ENCODE data around the gene FGFBP1. TPM values are rescaled to one million over a fixed set of nuclear protein-coding genes. Genes with fewer than 3 reads are reported as not detected.
"Not testable (repeated sequence)": the region's sequence is repeated elsewhere in the genome, so short reads cannot be mapped to it uniquely, and the experiment has no call there.

FGFBP1 gene
- total RNA-seq, 1 donor: not detected

DNA sequence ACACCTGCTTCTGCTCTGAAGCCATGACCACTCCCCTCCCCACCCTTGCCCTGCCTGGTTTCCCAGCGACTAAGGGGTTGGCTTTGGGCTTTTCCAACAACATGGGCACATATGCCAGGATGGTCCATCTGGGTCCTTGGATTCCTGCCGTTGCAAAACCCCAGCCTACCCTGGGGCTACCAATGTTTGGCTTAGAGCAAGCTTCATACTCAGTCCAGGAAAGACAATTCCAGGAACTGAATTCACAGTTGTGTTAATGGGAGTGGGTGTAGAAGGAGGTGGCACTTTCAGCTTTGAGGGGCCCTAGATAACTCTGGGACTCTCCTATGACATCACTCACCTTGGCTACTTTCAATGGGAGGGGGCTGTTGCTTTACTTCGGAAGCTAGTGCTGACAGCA is 9.0 kb downstream of the FGFBP1 start:
- H3K27me3 ChIP-seq (ENCODE audit: insufficient read depth, low read length): no peaks in the 10 kb centered on the region
- no peaks in the 10 kb centered on the region for H3K4me1 ChIP-seq (ENCODE audit: insufficient read depth, low read length)
- H3K9me3 ChIP-seq (ENCODE audit: low read depth, low read length): no peaks in the 10 kb centered on the region
- H3K4me3 ChIP-seq (ENCODE audit: low read length): no peak overlapping the region

DNA sequence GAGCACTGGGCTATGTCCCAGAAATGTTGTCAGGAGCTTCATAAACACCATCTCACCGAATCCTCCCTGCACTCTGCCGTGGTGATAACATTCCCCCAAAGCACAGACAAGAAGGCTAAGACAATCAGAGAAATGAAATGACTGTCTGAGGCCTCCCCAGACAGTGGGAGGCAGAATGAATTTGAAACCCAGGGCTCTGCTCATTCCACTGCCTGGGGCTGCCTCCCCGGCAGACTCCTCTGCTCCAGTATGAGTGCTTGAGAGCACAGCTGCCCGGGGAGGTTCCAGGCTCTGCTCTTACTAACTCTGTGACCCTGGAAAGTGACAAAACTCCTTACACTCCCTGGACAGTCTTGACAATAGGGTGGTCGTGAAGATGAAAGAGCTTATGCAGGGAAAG is 9.7 kb downstream of the FGFBP1 start:
- Histone ChIP-seq H3K27me3 (ENCODE audit: insufficient read depth, low read length) (no peaks in the 10 kb centered on the region), H3K9me3 (ENCODE audit: low read depth, low read length) (no peaks in the 10 kb centered on the region), H3K4me3 (ENCODE audit: low read length) (no peak overlapping the region), H3K4me1 (ENCODE audit: insufficient read depth, low read length) (no peaks in the 10 kb centered on the region)

DNA sequence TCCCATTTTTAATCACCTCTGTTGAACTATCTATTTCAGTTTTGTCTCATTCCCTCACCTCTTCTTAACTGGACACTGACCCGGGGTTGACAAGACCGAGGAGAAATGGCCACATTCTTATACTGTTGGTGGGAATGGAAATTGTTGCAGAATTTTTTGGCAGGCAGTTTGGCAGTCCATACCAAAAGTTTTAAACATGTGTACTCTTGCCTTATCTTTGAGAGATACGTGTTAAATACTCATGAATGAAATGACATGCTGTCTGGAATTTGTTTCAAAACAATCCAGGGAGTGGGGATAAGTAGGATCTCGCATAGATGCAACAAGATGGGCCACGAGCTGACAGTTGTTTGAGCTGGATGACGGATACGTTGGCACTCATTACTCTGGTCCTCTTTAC is 12.1 kb downstream of the FGFBP1 start:
- Histone ChIP-seq H3K27me3 (ENCODE audit: insufficient read depth, low read length) (no peaks in the 10 kb centered on the region), H3K9me3 (ENCODE audit: low read depth, low read length) (no peaks in the 10 kb centered on the region), H3K4me1 (ENCODE audit: insufficient read depth, low read length) (no peaks in the 10 kb centered on the region), H3K4me3 (ENCODE audit: low read length) (no peak overlapping the region)

DNA sequence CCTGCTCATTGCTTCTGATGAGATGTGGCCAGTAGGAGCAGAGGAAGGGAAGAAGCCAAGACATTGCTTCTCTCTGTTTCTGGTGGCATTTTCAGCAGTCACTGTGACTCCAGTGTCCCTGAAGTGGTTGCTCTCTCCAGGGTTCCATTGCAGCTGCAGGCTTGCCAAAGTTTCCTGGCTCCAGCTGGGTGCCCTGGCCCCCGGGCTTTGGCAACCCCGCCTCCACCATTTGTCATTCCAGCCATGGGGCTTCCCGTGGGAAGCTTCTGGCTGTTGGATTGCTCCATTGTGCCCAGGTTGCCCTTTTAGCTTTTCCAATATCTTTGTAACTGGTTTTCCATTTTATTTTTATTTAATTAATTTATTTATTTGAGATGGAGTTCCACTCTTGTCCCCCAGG is 12.7 kb downstream of the FGFBP1 start:
- no peaks in the 10 kb centered on the region for H3K4me1 ChIP-seq (ENCODE audit: insufficient read depth, low read length)

DNA sequence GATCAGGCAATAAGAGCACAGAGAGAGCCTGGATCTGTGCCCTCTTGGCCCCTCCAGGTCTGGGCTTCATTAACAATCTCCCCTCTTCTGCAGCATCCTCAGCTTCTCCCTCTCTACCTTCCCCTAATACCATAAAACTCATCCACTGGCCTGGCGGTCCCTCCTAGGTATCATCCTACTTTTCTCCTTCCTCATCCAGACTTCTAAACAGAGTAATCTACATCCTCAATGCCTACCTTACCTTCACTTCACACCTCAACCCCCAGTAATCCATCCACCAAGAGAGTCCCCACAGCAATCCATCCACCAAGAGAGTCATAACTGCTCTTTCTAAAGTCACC is 17.0 kb downstream of the FGFBP1 start:
- Histone ChIP-seq H3K4me1 (ENCODE audit: insufficient read depth, low read length) (no peaks in the 10 kb centered on the region), H3K27me3 (ENCODE audit: insufficient read depth, low read length) (peaks cover 3% of the 10 kb centered on the region), H3K9me3 (ENCODE audit: low read depth, low read length) (no peaks in the 10 kb centered on the region), H3K4me3 (ENCODE audit: low read length) (no peak overlapping the region)

More for the DNA sequence above, 12.7 kb downstream of the FGFBP1 start:
- Histone ChIP-seq H3K9me3 (ENCODE audit: low read depth, low read length) (no peaks in the 10 kb centered on the region), H3K4me3 (ENCODE audit: low read length) (no peak overlapping the region), H3K27me3 (ENCODE audit: insufficient read depth, low read length) (no peaks in the 10 kb centered on the region)

DNA sequence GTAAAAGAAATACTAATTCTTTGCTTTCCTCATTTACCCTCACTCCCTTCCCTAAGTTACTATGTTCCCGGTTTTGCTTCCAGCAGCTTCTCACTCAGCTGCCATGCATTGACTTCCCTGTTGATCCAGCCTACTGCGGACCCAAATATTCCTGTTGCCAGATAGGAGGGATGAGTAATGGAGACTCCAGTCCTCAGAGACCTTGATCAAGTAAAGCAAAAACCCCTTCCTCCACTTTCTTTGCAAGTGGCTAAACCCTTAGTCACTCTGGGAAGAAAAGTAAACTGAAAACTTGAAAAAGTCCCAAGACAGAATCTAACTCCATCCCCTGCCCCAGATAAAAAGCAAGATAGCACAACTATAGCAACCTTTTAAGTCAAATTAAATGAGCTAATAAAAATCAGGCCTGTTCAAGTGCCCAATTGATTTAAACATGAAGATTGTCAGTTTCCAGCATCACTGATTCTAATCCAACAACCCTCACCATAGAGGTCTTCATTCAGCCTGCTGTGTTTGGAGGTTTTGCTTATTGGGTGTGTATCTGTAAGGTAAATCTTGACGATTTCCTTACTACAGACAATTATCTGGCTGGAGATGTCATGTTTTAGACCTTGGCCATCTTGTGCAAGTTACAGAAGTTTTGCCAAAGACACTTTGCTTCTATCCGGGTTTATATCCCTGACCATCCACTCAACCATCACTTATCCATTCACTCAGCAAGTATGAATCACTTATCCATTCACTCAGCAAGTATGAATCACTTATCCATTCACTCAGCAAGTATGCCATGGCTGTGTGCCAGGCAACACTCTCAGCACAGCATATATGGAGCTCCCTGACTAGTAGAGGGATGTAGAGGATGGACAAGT is 17.6 kb downstream of the FGFBP1 start:
- H3K9me3 ChIP-seq (ENCODE audit: low read depth, low read length): no peaks in the 10 kb centered on the region
- H3K27me3 ChIP-seq (ENCODE audit: insufficient read depth, low read length): peaks cover 3% of the 10 kb centered on the region
- H3K4me3 ChIP-seq (ENCODE audit: low read length): no peak overlapping the region
- no peaks in the 10 kb centered on the region for H3K4me1 ChIP-seq (ENCODE audit: insufficient read depth, low read length)

DNA sequence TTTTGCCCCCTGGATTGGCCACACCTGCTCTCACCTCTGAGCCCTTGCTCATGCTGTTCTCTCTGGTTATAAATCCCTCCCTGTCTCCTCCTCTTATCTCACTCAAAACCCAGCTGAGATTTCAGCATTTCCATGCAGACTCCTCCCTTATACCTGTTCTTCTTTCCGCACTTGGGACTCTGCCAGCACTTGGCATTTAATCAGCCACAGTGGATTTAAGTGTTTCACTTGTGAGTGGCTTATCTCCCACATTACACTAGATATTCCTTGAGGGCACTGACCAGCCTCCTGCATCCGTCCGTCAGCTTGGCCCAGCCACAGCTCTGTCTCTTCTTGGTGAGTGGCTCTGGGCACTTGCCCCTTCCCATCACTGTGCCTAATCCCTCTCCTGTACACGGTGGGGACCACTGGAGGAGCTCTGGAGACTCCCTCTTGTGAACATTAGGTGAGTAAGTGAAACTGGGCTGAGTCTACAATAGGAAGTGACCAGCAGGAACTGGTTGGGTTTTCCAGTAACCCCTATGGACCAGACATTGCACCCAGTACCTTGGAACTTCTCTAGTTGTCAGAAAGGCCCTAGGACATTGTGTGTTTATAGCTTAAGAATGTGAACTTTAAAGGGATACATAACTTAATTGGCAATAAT is 19.9 kb downstream of the FGFBP1 start:
- H3K4me1 ChIP-seq (ENCODE audit: insufficient read depth, low read length): no peaks in the 10 kb centered on the region
- no peak overlapping the region for H3K4me3 ChIP-seq (ENCODE audit: low read length)
- peaks cover 3% of the 10 kb centered on the region for H3K27me3 ChIP-seq (ENCODE audit: insufficient read depth, low read length)
- no peaks in the 10 kb centered on the region for H3K9me3 ChIP-seq (ENCODE audit: low read depth, low read length)

DNA sequence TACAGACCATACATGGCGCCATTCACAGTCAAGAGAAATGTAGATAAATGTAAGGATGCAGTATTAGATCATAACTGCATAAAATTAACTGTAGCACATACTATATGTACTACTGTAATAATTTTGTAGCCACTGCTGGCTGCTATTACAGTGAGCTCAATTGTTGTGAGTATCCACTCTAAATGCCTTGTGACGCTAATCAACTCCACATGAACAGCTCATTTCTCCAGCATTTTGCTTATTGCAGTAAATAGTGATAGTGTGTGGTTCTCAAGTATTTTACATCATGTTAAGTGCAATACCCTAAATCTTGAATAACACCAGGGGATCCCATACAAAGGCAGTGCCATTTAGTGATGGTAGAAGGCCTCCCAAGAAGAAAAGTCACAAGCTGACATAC is 21.2 kb downstream of the FGFBP1 start:
- Histone ChIP-seq H3K4me1 (ENCODE audit: insufficient read depth, low read length) (no peaks in the 10 kb centered on the region), H3K27me3 (ENCODE audit: insufficient read depth, low read length) (peaks cover 3% of the 10 kb centered on the region), H3K4me3 (ENCODE audit: low read length) (no peak overlapping the region), H3K9me3 (ENCODE audit: low read depth, low read length) (no peaks in the 10 kb centered on the region)

DNA sequence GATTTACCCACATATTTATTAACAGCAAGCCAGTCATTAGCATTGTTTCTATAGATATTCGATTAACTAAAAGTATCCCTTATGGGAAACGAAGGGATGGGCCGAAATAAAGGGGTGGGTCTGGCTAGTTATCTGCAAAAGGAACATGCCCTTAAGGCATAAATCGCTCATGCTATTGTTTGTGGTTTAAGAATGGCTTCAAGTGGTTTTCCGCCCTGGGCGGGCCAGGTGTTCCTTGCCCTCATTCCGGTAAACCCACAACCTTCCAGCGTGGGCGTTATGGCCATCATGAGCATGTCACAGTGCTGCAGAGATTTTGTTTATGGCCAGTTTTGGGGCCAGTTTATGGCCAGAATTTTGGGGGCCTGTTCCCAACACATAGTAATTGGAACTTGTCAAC is 22.2 kb downstream of the FGFBP1 start:
- not testable (repeated sequence) for H3K27me3 ChIP-seq (ENCODE audit: insufficient read depth, low read length); H3K4me1 ChIP-seq (ENCODE audit: insufficient read depth, low read length); H3K4me3 ChIP-seq (ENCODE audit: low read length); H3K9me3 ChIP-seq (ENCODE audit: low read depth, low read length)

DNA sequence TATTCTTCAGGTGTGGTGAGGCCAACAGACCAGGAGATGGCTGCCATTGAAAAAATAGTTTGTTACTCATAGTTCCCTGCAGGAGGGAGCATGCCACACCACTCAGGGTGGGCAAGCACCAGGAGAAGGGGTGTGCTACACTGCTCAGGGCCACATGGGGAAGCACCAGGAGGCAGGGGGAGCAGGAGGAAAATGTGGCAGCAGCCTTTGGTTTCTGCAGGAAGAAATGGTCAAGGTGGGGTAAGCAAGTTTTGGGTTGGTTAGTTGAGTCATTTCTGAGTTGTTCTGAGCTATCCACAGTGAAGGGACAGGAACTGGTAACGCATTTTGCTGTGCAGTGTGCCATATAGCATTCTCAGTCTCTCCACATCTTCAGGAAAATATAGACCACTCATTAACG is 23.8 kb downstream of the FGFBP1 start:
- Histone ChIP-seq H3K9me3 (ENCODE audit: low read depth, low read length) (no peaks in the 10 kb centered on the region), H3K4me3 (ENCODE audit: low read length) (no peak overlapping the region), H3K27me3 (ENCODE audit: insufficient read depth, low read length) (no peaks in the 10 kb centered on the region), H3K4me1 (ENCODE audit: insufficient read depth, low read length) (no peaks in the 10 kb centered on the region)

DNA sequence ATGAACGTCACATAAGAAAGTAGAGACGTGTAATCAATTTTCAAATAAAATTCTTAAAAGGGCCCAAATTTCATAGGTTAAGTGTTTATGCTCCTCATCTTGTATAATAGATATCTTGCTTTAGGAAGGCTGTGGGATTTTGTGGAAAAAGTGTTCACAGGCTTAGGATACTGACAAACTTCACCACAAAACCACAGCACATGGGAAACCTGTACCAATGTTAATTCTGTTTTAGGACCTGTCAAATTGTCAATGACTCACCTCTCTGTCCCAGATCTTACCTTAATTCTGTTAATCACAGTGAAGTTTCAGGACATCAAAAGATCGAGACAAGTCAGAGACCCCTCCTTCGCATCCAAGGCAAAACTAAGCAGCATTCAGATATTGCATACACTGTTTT is 24.2 kb downstream of the FGFBP1 start:
- H3K27me3 ChIP-seq (ENCODE audit: insufficient read depth, low read length): no peaks in the 10 kb centered on the region
- H3K4me1 ChIP-seq (ENCODE audit: insufficient read depth, low read length): no peaks in the 10 kb centered on the region
- no peaks in the 10 kb centered on the region for H3K9me3 ChIP-seq (ENCODE audit: low read depth, low read length)
- no peak overlapping the region for H3K4me3 ChIP-seq (ENCODE audit: low read length)

DNA sequence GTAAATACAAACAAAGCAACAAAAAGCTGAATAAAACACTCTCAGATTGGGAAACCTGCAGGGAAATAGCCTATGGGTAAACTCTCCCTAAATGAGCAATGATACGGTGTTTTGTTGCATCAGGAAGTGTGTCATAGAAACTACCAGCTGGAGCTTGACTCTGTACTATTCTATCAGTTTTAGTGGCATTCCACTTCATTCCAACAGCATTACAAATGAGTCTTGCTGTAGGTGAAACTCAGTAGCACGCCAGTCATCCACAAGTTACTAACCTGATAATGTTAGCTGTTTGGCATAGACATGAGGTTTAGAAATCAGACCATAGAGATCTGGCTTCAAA is 24.9 kb downstream of the FGFBP1 start:
- Histone ChIP-seq H3K27me3 (ENCODE audit: insufficient read depth, low read length) (no peaks in the 10 kb centered on the region), H3K4me3 (ENCODE audit: low read length) (no peak overlapping the region)

DNA sequence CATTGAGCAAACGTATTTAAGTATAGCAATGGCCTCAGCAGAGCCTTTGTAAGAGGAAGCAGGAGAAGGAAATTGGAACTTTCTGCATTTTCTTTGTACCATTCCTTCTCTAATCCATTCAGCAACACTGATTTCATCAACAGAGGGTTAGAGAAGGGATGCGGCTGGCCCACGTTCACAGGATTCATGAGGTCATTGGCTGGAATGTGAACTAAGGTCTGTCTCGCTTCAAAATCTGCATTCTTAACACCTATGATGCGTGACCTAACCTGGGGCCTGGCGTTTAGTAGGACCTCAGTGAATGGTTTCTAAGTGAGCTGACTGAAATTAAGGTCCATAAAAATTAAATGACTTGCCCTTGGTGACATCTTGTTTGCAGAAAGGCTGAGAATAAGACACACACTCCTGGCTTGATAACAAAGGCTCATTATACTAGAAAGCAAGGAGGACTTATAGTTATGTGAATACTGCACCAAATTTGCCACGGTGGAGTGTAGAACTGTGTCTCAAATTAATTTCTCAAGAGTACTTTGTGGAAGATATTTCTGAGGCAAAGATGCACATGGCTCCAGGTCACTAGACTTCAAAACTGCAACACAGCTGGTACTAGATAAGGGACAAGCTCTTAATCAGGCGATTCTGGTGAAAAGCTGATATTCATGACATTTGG is 25.4 kb downstream of the FGFBP1 start:
- Histone ChIP-seq H3K4me3 (ENCODE audit: low read length) (no peak overlapping the region), H3K9me3 (ENCODE audit: low read depth, low read length) (no peaks in the 10 kb centered on the region), H3K27me3 (ENCODE audit: insufficient read depth, low read length) (no peaks in the 10 kb centered on the region), H3K4me1 (ENCODE audit: insufficient read depth, low read length) (no peaks in the 10 kb centered on the region)

More for the DNA sequence above, 24.9 kb downstream of the FGFBP1 start:
- no peaks in the 10 kb centered on the region for H3K9me3 ChIP-seq (ENCODE audit: low read depth, low read length)
- H3K4me1 ChIP-seq (ENCODE audit: insufficient read depth, low read length): no peaks in the 10 kb centered on the region

DNA sequence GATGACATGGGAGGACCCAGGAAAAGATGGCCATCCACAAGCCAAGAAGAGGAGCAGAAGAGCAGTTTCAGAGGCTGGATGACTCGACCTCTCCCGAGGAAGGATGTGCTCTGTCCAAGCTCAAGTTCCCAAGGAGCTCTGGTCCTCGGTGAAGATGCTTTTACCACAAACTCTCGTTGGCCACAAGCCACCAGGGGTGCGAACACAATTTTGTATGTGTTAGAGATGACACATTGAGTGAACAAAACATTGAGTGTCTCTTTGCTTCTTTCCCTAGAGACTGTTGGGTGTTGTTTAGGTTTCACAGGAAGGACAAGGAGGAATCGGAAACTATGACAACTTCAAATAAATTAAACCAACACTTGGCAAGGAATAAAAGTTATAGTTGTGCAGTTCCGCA is 26.3 kb downstream of the FGFBP1 start:
- no peaks in the 10 kb centered on the region for H3K9me3 ChIP-seq (ENCODE audit: low read depth, low read length)
- H3K4me1 ChIP-seq (ENCODE audit: insufficient read depth, low read length): no peaks in the 10 kb centered on the region
- H3K27me3 ChIP-seq (ENCODE audit: insufficient read depth, low read length): no peaks in the 10 kb centered on the region
- no peak overlapping the region for H3K4me3 ChIP-seq (ENCODE audit: low read length)

DNA sequence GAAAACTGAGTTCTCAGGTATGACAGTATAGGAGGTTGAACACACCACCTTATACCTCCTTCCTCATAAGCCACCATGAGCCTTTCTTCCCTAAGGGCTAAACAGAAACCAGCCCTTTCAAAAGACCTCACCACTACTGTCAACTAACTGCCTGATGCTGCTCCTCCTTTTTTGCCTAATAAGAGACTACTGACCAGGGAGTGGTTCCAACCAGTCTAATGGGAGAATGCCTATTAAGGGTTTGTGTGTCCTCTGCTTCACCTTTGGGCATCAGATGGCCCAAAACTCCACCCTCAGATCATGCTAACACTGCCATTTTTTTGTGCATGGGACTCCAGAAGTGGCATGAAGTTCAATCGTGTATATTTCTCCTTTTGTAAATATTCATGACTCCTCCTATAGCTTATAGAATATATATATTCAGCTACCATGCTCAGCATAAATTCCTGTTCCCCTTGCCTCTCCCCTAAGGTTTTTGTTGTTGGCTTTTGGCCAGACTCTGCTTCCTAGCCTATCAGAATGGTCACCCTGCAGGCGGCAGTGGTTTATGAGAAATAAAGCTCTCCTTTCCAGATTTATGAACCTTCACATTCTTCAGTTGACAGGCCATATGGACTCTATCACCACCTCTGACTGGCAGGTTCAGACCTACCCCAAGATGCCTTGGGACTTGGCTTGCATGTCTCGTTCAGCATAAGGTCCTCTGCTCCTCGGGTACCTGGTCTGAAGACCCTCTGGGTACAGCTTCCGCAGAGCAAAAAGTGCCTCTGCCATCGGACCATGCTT is 28.2 kb downstream of the FGFBP1 start:
- Histone ChIP-seq H3K27me3 (ENCODE audit: insufficient read depth, low read length) (no peaks in the 10 kb centered on the region), H3K4me3 (ENCODE audit: low read length) (no peak overlapping the region), H3K4me1 (ENCODE audit: insufficient read depth, low read length) (peaks cover 5% of the 10 kb centered on the region), H3K9me3 (ENCODE audit: low read depth, low read length) (no peaks in the 10 kb centered on the region)
